GM18868 (cell line): Measurements from ENCODE around the gene CKAP5.

Source experiments
- ATAC-seq: cut with Tn5 transposase; IDR thresholded peaks from one replicate; pipeline ENCODE4 v1.9.1; 2021; ENCODE audit warnings: mild to moderate bottlenecking, moderate library complexity; ENCODE audit not compliant: unreplicated experiment

Gene CKAP5

DNA sequence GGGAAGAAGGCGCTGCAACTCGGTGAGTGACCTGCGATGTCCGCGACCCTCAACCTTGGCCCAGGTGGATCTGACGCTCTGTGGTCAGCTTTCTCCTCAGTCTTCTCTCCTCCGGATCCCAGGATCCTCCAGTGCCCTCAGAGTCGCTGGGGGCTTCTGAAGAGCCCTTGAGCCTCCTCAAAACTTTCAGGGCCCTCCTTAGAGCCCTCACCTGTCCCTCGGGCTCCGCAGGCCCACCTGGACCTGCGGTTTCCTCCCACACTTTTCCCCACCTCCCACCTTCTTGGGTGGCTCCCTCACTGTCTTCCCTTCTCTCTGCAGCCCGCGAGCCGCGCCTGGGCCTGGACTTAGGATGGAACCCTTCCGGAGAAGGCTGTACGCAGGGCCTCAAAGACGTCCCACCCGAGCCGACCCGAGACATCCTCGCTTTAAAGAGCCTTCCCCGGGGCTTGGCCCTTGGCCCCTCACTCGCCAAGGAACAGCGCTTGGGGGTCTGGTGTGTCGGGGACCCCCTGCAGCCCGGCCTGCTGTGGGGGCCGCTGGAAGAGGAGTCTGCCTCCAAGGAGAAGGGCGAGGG, 144.9 kb downstream of the CKAP5 start:
- ATAC-seq, result no peak

DNA sequence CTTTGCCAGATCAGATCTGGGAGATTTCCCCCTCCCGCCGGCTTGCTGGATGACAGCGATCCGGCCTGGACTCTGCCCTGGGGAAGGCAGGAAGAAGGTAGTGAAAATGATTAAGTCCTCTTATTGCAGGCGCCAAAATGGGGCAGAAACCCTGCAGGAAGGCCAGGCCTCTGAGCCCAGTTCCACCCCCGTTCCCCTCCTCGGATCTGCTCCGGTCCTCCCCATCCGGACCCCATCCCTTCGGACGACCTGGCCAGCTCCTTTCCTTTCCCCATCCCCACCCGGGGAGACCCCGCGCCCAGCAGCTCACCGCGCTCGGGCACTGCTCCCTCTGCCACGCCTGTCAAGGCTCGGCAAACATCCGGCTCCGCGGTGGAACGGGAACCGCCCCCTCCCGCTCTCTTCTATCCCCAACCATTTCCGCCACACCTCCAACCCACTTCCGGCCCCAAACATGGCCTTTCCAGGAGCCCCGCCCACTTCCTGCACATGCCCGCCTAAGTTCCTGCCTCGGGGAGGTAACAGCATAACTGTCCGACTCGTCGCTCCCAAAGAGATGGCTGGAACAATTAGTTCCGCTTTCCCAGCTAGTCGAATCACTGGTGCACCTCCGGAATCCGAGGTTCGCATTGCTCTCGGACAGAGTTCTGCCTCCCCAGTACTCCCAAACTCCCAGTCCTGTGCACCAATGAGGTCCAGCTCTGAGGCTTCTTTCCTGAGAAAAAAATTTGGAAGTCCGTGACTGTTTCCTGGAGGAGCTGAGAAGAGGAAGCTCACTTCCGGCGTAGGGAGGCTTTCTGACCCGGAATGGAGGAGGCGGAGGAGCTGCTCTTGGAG, 145.6 kb downstream of the CKAP5 start, which contains the start of the genes ARHGAP1 and ZNF408:
TSS of gene ARHGAP1 (minus strand) at position 379 of the 837 bp plus-strand sequence. CDS start 4,512 bp downstream, outside the sequence.
TSS of gene ZNF408 (plus strand) at position 791 of the 837 bp plus-strand sequence. CDS start at position 808, 17 bp downstream.
- ATAC-seq, result peak; percentile 91

DNA sequence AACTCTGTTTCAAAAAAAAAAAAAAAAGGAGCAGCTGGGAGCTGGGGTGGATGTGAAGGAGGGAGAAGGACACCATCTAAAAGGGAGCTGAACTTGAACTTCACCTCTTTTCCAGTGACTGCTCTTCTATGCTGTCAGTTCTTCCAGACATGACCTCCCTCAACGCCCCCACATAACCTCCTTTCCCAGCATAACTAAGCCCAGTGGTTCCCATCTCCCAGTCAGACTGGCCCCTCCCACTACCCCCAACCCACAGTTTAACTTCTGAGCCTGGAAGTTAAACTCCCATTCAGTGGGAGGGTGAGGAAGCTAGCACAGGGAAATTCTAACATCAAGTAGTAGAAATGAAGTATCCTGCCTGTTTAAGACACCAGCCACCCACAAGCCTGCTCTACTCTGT, 147.5 kb downstream of the CKAP5 start:
- ATAC-seq, result no peak

DNA sequence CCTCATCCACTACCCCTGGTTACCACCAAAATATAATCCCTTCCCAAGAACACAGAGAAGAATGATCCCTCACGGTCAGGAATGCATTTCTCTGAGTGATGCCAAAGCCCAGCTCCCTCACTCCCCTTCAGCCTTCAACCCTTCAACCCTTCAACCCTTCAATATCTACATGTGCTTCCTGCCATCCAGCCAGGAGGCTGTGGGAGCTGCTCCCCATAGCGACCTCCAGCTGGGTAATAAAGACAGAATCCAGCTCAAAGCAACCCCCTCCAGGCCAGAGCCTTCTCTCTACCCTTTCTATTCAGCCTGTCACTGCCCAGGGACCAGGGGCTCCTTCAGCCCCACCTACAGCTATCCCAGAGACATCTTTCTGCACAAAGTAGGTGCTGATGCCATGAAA, 148.4 kb downstream of the CKAP5 start:
- no peak for ATAC-seq

DNA sequence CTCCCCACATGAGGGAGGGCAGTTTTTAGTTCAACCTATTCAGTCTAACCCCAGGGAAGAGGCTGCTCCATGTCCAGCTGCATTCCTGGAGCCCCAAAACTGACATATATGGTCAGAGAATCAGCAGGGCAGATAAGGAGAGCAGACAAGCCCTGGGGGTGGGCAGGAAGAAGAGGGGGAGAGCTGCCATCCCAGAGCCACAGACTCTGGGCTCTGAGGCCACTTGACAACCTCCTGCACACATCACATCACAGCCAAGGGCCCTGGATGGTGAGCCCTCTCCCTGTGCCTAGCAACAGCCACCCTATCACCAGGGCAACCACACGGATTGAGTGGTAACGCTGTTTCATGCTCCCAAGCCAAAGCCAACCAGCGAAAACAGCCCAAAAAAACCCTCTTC, 148.8 kb downstream of the CKAP5 start:
- no peak for ATAC-seq

DNA sequence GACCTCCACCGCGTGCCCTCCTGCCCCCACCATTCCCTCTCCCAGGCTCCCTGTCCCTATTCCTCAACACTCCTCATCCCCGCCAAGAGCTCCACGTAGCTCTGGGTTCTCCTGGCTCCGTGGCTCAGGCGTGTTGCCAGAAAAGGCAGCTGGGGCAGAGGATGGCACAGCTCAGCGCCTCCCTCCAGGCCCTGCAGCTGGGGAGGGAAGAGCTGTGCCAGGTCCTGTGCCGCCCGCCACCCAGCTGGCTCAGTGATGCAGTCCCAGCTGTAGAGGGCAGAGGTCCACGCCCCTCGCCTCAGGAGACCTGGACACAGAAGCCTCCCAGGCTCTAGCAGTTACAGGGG, 149.9 kb downstream of the CKAP5 start:
- ATAC-seq, result no peak

DNA sequence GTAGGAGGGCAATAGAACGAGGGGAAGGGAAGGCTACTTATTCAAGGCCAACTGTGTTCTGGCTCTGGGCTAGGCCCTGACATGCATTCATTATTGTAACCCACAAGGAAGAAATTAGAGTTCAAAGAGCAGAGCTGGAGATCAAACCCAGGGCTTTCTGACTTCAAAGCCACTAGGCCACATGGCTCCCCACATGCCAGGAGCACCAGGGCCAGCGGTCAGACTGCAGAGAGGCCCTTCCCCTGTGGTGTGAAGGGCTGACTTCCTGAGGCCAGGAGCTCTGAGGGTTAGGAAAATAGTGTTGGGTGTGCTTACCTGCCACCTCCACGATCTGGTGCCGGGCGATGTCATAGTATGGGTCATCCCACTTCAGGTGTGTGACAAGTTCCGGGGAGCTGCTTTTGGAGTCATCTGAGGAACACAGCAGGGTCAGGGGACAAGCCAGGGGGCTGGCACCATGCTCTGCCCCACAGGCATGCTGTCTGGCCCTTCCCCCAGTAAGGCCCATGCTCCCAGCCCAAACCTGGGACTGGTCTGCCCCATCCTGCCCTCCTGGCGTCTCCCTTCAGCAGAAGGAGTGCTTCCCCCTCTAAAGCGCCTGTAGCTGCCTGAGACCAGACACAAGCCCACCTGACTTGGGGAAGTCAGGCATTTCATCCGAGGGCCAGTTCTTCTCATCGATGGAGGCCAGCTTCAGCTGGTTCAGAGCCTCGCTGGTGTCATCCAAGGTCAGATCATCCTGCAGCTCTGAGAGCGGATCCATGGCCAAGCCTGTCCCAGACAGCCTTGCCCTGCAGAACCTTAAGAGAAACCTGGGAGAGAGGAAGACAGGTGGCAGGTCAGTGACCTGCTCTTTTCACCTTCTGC, 150.5 kb downstream of the CKAP5 start:
- no peak for ATAC-seq

DNA sequence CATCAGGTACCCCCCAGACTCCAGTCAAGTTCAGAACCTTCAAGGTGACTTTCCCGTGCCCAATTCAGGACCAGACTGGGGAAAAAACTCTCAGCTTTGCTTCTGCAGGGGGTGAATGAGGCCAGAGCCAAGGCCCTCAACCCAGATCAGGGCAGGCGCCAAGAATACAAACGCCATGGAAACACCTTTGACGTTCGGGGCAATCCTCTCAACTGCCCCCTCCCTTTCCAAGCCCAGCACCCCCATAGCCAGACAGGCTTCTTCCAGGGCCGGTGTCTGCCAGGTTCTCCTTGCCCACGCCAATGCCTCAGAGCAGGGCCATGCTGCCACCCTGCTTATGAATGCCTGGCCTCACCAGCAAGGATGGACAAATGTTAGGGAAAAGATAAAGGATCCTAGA, 151.5 kb downstream of the CKAP5 start:
- ATAC-seq, result no peak

DNA sequence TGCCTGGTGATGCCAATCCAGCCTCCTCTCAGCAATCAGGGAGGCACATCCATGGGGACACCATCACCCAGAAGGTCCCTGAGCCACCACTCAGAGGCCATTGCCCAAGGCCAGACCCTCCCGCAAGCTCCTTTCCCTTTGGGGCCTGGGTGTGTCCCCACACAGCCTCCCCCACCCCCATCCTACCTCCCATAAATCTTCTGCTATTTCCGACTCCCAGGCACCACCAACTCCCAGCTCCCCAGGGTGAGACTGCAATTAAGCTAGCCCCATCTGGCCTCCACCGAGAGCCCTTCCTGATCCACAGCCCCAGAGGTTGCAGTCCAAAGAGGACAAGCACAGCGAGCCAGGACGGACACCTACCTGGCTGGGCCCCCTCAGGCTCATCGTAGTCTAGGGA, 152.0 kb downstream of the CKAP5 start:
- no peak for ATAC-seq

DNA sequence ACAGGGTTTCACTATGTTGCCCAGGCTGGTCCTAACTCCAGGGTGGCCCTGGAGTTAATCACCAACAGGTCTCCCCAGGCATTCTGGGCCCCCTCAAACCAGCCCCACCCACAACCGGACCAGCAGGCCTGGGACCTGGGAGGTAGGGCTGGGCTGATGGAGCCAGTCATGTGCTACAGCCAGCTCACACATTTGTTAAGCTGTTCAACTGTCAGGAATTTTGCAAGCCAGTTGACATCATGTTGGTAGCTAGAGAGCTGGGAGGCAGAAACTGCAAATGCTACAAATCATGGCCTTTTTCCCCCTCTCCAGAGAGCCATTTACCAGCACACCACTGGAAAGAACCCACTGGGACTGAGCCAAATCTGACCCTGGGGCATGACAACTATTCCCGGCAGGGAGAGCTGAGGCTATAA, 152.5 kb downstream of the CKAP5 start:
- ATAC-seq, result no peak
